ENCODE data around the gene ANKRD31. TPM values are rescaled to one million over a fixed set of nuclear protein-coding genes. Genes with fewer than 3 reads are reported as not detected.
"Not testable (repeated sequence)": the region's sequence is repeated elsewhere in the genome, so short reads cannot be mapped to it uniquely, and the experiment has no call there.

The ANKRD31 gene
- total RNA-seq, 4 donors from 2014 or later = under 0.01 to 0.11 (median 0.03) TPM

GRCh38 chr5:75089137-75089536 is 147.5 kb downstream of the ANKRD31 start:
- TF ChIP-seq POLR2AphosphoS5 (IDR thresholded peaks at IDR 0.05) (no peak), POLR2A (IDR thresholded peaks at IDR 0.05; ENCODE audit: low read depth) (no peak), CTCF (IDR thresholded peaks at IDR 0.05) (no peak), EP300 (IDR thresholded peaks at IDR 0.05) (no peak)
- no peak overlapping the region for H3K27ac ChIP-seq (replicated peaks in 1 of 4)
- no peaks in the 10 kb centered on the region for H3K4me1 ChIP-seq
- no peaks in the 10 kb centered on the region for H3K36me3 ChIP-seq
- no CpG with 5 or more reads among the region's 1 CpG for whole genome bisulfite sequencing
- no peaks in the 10 kb centered on the region for H3K9me3 ChIP-seq
- H3K27me3 ChIP-seq = no peaks in the 10 kb centered on the region
- intact Hi-C loops (cut with DNase I) = loop anchor here (10.0 kb wide), 1 partner anchor 64 kb away; no protein-coding TSS in a partner anchor
- no peak for DNase-seq (ENCODE audit: extremely low spot score)
- H3K4me3 ChIP-seq = no peak overlapping the region

- intact Hi-C loops (cut with DNase I) = loop anchor here (10.0 kb wide), 1 partner anchor 64 kb away; no protein-coding TSS in a partner anchor
- Histone ChIP-seq H3K36me3 (no peaks in the 10 kb centered on the region), H3K27me3 (no peaks in the 10 kb centered on the region), H3K27ac (replicated peaks in 1 of 4) (no peak overlapping the region), H3K4me3 (no peak overlapping the region), H3K9me3 (no peaks in the 10 kb centered on the region), H3K4me1 (no peaks in the 10 kb centered on the region)
- TF ChIP-seq POLR2A (IDR thresholded peaks at IDR 0.05; ENCODE audit: low read depth) = no peak
- no peak for TF ChIP-seq EP300 (IDR thresholded peaks at IDR 0.05)
- no peak for TF ChIP-seq POLR2AphosphoS5 (IDR thresholded peaks at IDR 0.05)
- TF ChIP-seq CTCF (IDR thresholded peaks at IDR 0.05) = no peak
- WGBS = 84% methylated on average over 3 of the region's 3 CpGs
- no peak for DNase-seq (ENCODE audit: extremely low spot score)
These were observed 148.0 kb downstream of the ANKRD31 start for GRCh38 chr5:75088648-75089047.

- Histone ChIP-seq H3K27ac (replicated peaks in 1 of 4) (no peak overlapping the region), H3K4me3 (no peak overlapping the region), H3K36me3 (no peaks in the 10 kb centered on the region), H3K9me3 (no peaks in the 10 kb centered on the region), H3K27me3 (no peaks in the 10 kb centered on the region), H3K4me1 (no peaks in the 10 kb centered on the region)
- no peak for TF ChIP-seq POLR2A (IDR thresholded peaks at IDR 0.05; ENCODE audit: low read depth)
- no peak for TF ChIP-seq EP300 (IDR thresholded peaks at IDR 0.05)
- no peak for TF ChIP-seq POLR2AphosphoS5 (IDR thresholded peaks at IDR 0.05)
- TF ChIP-seq CTCF (IDR thresholded peaks at IDR 0.05) = no peak
- 80% methylated on average over 2 of the region's 2 CpGs for WGBS
- intact Hi-C loops (cut with DNase I) = loop anchor here (10.0 kb wide), 1 partner anchor 57 kb away; no protein-coding TSS in a partner anchor
- no peak for DNase-seq (ENCODE audit: extremely low spot score)
These were observed 155.2 kb downstream of the ANKRD31 start for GRCh38 chr5:75081510-75081909.

GRCh38 chr5:75079346-75079745 is 157.3 kb downstream of the ANKRD31 start:
- H3K4me1 ChIP-seq; H3K27ac ChIP-seq (replicated peaks in 1 of 4); intact Hi-C loops (cut with DNase I); H3K4me3 ChIP-seq; H3K36me3 ChIP-seq; H3K9me3 ChIP-seq; DNase-seq (ENCODE audit: extremely low spot score); H3K27me3 ChIP-seq: not testable (repeated sequence)
- 91% methylated on average over 3 of the region's 3 CpGs for WGBS

GRCh38 chr5:75078027-75078426 is 158.7 kb downstream of the ANKRD31 start:
- WGBS = 88% methylated on average over 5 of the region's 5 CpGs
- Histone ChIP-seq H3K27me3 (no peaks in the 10 kb centered on the region), H3K9me3 (no peaks in the 10 kb centered on the region), H3K4me1 (no peaks in the 10 kb centered on the region), H3K27ac (replicated peaks in 1 of 4) (no peak overlapping the region), H3K36me3 (no peaks in the 10 kb centered on the region), H3K4me3 (no peak overlapping the region)
- intact Hi-C loops (cut with DNase I) = no loop called here
- no peak for DNase-seq (ENCODE audit: extremely low spot score)
- no peak for TF ChIP-seq POLR2A (IDR thresholded peaks at IDR 0.05; ENCODE audit: low read depth)
- TF ChIP-seq POLR2AphosphoS5 (IDR thresholded peaks at IDR 0.05) = no peak
- no peak for TF ChIP-seq EP300 (IDR thresholded peaks at IDR 0.05)
- no peak for TF ChIP-seq CTCF (IDR thresholded peaks at IDR 0.05)

Measured in esophagus muscularis mucosa (tissue), 4 donors.